Kidney capillary endothelial cell (primary cell): ENCODE measurements around the gene GTF3A.
A peak's percentile ranks its signal among the peaks of the same experiment; 100 is the strongest.

Experiments used
- DNase-seq: peaks from one replicate; pipeline ENCODE4 v3.0.0-alpha.2; 2018; ENCODE audit warnings: low spot score

The GTF3A gene

DNA sequence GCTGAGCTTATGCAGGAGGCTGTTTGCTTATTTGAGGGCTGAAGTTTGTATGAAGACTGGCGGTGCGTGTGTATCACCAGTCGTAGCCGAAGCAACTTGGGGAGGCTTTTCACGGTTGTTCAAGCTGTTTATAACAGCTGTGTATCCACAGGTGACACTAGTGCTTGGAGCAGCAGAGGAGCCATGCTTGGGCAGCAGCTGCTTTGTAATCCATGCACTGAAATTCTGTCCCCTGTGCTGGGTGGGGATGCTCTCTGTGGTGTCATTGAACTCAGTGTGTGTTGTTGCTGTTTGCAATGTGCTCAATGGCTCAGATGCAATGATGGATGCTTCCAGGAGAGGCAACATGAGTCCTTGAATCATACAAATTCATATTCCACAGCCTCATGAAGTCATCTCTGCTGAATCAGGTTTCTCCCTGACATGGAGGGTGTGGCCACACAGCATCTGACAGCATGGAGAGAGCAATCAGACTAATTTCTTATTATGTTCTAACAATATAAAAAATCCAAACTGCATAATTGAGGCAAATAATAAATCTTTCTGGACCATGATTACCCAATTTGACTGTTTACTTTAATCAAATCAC is 18.8 kb upstream of the GTF3A start:
- DNase-seq = no peak

DNA sequence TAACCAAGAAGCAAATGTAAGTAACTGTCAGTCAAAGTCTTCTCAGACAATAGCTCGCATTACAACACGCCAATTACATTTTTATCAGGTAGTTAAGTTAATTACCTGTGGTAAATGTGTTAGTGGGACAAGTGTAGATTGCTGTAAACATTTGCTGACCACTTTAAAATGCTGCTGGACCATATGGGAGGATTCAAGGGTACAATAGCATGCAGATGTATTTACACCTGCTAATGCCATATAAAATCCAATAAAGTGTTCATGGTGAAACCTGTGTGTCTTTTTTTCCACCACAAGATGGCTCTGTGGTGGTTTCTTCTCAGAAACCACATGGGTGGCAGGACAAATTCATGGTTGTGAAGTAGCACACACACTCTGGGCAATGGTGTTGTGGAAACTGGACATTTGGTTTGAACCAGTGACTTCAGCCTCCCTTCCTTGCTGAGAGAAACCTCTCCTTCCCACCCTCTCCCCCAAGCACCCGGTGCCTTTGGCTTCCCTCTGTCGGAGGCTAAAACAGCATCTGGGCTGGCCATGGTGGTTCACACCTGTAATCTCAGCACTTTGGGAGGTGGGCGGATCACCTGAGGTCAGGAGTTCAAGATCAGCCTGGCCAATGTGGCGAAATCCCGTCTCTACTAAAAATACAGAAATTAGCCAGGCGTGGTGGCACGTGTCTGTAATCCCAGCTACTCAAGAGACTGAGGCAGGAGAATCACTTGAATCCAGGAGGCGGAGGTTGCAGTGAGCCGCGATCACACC is 18.1 kb upstream of the GTF3A start:
- peak; percentile 32 for DNase-seq

DNA sequence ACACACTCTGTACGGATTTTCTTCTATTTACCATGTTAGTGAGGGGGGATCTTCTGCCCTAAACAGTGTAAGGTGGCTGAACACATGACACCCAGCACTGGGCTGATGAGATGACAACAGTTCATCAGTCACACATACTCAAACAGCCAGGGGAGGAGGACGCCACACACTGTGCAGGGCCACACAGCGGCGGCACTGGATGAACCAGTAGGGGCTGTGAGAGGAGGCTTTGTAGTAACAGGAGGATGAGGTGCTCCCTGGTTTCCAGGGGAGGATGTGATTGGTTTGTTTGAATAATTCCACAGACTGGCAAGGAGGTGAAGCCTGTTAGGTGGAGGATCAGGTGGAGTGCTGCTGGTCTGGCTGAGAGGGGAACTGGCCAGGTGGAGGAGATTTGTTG is 16.3 kb upstream of the GTF3A start:
- no peak for DNase-seq

DNA sequence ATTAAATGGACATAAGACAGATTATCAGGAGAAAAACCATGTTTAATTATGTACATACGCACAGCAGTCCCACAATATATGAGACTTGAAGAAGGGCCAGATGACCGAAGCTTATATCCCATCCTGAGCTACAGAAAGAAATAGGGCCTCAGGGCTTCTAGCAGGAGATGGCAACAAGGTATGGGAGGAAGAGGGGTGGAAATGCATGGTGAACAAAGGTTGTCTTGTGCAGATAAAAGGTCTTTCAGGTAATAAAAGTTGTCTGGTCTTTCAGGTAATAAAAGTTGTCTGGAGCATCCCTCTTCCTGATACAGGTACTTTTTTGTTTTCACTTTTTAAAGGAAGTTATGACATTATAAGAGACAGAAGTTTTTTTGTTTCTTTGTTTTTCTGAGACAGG is 15.4 kb upstream of the GTF3A start:
- no peak for DNase-seq

DNA sequence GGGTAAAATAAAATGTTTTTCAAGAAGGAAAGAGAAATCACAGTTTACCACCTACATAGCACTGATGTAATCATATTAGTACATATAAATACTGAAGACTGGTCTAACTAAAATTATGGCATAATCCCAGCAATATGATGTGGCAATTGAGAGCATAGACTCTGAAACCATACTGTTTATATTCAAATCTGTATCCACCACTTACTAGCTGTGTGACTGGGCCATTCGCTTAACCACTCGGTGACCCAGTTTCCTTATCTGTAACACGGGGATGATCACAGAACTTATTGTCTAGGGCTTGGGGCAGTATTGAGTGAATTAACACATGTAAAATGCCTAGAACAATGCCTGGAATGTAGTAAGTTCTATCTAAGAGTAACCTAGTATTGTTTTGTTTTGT is 13.1 kb upstream of the GTF3A start:
- DNase-seq = no peak

DNA sequence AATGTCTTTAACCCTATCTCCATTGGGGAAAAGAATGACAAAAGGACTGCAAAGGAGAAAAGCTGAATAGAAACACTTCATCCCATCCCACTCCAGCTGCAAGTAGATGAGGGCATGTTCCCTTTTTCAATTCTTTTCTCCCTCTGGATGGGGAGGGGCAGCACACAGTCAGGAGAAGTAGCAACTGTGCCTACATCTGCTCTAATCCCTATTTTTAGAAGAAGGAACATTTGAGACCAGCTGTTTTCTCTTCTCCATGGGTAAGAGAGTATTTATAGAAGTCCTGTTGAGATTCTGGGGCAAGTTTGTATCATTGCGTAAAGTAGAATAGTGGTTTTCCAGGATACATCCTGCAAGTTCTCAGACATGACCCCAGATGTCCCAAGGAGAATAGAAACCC is 9.3 kb upstream of the GTF3A start:
- no peak for DNase-seq

DNA sequence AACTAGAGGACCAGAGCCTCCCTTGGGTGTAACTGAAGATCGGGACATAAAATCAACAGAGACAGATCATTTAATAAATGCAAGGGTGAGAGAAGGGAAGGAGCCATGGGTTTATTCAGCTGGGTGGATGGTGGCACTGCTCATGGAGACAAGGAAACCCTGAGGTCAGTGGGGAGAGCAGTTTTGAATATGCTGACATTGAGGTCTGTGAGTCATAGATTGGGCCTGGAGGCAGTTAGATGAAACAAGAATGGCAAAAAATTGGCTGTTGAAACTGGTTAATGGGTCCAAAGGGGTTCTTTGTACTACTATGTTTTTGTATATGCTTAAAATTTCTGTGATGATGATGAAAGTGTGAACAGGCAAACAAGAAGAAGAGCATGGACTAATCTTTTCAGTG is 5.1 kb upstream of the GTF3A start:
- no peak for DNase-seq

DNA sequence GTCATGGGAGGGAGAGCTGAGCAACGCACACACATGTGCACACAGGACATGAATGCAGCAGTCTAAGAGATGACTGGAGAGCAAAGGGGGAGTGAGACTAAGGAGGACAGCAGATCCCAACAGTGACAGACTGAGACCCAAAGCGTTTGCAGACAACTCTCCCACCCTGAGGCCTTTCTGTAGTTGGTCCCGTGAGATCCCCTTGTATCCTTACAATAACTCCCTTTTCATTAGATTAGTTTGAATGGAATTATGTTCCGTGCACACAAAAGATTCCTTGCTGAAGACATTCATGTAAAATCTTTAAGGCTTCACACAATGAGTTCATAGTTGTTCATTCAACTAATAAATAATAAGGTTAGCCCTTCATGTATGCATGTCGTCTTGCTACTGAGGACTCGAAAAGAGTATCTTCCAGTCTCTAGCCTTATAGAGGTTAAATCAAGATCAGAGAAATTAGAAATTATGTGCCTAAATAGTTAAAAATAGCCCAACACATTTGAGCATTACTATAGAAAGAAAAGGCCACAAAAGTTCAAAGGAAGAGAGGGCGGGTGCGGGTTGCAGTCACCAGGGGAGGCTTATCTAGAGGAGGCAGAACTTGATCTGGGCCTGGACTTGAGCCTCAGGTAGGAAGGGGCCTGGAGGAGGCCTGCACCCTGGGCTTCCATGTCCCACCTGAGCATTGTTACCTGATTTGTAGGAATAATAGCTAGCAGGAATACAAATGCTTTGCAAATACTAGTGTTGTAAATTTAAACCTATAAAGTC is 3.1 kb upstream of the GTF3A start:
- DNase-seq = no peak

DNA sequence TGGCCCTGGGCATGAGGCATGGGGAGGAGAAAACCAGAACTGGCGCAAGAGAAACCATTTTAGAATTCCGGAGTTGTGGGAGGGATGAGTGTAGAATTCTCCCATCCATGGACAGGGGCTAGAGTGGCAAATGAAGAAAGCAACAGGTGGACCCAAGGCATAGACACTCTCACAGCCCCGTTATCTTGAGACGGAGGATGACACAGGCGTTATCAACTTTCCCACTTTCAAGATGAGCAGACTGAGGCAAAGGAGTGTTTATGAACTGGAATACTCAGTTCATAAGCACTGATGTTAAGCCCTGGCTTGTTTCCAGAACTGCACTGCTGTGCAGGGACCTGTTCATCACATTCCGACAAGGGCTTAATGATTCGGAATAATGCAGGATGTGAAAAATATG is 1.1 kb upstream of the GTF3A start:
- no peak for DNase-seq

DNA sequence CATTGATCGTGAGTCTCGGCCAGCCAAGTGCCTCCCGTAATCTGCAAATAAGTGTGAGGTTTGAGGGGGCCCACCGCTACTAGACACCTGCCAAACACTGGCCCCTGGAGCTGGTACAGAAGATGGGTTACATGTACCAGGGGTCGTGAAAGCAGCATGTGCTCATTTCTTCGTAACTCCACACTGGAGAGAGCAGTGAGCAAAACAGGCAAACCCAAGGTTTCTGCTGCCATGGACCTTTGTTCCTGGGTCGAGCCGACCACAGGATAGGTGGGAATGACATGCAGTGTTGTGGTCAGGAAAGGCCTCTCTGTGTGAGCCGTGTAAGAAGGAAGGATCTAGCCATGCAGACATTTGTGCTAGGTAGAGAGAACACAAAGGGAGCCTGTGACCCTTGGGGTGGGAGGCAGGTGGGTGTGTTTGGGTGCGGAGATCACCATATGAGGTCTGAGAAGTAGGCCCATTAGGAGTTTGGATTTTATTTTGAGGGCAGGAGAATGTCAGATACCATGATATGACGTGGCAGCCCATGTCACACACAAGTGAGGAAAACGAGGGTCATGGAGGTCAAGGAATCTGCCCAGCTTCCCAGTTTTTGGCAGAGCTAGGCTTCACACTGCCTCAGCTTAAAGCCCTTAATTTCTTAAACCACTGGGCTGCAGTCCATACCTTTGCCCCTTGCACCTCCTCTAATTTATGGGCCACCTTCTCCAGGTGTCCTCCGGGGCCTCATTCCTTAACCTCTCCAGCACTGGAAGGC is 919 bp downstream of the GTF3A start:
- no peak for DNase-seq

DNA sequence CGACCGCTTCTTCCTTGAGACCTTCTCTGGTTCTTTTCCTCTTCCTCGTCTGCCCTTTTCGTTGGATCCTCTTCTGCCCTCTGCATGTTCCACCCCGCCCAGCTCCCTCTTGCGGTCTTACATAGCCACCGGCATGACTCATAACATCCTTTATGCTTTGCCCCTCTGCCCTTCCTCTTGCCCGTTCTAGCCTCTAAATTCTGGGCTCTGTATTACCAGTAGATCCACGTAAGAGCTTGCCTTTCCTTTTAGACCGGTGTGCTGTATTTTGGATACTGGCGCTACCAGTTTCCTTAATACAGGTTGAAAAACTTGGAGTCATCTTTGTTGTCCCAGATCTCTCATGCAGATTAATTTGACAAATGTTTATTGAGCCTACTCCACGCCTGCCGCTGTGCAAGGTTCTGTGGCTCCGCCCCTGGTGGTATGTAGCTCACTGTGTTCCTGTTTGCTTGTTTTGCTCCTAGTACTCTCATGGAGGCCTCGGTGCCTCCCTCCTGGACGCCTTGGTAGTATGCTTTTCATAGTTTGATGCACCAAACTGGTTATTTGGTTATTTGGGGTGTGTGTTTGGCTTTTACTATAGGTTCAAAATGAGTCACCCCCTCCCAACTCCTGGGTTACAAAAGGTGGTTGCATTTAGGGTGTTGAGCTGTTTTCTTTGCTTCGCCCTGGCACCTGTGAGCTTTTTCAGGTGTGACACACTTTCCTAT is 1.7 kb downstream of the GTF3A start:
- peak; percentile 61 for DNase-seq

DNA sequence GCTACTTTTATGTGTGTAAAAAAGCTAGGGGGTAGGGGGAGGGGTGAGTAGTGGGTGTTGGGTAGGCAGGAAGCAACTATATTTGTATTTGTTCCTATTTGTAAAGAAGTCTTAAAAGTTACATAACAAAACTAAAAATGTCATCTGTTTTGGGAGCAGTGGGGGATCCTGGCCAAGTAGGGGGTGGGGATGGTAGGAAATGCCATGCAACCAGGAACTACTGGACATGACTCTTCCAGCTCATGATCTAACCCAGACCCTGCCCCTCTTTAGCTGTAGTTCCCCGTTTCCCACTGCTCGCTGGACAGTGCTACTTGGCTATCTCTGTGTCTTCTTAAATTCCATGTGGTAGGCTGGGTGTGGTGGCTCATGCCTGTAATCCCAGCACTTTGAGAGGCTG is 3.2 kb downstream of the GTF3A start:
- no peak for DNase-seq

DNA sequence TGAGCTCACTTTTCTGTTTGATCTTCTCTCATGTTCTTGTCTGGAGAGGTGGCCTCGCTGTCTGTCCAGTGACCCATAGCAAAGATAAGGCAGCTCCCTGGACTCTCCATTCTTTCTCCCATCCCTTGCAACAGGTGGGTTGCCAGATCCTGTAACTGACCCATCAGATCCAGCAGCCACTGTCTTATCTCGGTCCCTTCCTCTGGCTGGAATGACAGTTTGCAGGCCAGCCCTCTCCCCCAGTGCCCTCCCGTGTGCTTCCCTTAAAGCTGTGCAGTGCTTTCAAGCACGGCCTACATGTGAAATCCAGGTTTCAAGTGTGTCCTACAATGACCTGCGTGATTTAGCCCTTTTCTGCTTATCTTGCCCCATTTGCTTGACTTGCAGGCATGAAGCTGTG is 3.7 kb downstream of the GTF3A start:
- DNase-seq = no peak

DNA sequence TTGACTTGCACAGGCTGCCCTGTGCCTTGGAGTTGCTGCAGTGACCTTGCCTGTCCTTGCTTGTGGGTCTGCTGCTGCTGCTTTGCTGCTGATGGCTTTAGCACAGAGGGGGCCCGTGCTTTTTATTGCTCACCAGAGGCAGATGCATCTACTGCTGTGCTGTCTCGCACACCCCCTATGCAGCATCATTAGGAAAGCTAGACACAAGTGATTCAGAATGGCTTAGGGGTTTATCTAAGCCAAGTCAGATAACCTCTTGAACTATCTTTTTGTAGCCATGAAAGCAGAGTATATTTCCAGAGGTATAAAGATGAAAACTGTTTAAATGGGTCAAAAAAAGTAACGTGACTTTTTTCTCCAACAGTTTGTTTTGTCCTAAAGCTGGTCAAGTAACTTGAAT is 7.8 kb downstream of the GTF3A start:
- no peak for DNase-seq

DNA sequence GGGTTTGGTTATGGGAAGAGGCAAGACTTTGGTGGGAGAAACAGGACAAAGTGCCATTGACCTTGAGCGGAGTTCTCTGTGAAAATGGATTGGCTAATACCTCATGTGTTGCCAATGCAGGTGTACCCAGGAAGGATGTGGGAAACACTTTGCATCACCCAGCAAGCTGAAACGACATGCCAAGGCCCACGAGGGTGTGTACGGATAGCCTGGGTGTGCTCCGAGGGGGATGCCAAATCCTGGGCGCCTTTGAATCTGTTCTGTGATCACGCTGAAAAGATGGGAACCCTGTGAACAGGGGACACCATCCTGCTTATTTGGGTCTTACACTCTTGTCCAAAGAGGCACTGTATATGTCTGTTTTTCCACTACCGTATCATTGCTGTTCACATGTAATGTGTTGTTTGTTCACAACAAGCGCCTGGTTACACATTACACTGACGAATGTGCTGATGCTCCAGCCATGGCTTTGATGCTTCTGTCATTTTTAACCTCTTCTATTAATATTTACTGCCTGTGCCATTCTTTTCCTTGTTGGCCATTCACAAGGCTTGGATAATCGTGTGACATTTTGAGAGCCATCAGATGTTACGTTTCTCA is 8.3 kb downstream of the GTF3A start:
- DNase-seq = no peak

DNA sequence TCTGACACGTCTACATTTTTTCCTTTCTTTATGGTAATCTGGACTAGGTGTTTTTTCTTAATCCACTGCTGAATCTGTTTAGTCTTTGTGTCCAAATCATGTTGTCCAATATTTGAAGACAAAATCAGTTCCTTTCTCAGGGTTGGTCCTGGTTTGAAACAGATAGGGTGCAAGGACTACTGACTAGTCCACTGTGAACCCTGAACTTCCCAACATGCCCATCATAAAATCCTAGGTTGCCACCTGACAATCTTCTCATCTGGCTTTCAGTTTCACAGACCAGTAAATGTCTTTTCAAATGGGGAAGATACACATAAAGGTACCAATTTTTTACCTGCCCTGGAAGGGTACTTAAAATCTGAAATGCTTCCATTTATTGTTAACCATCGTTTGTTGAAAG is 12.7 kb downstream of the GTF3A start:
- no peak for DNase-seq

DNA sequence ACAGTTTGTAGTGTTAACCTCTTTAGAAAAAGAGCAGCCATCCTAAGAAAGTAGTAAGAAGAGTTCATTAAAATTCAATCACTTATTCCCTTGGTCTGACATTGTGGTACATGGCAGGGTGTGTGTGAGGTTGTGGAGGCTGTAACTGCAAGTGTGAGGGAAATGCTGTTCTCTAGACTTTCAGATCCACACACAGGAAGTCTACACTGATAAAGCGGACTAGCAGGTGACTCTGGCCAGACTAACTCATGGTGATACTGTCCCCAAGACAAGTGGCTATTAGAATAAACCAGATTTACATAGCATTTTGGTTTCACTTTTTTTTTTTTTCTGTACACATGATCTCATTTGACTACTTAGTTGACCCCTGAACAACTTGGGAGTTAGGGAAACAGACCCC is 16.0 kb downstream of the GTF3A start:
- DNase-seq = no peak

DNA sequence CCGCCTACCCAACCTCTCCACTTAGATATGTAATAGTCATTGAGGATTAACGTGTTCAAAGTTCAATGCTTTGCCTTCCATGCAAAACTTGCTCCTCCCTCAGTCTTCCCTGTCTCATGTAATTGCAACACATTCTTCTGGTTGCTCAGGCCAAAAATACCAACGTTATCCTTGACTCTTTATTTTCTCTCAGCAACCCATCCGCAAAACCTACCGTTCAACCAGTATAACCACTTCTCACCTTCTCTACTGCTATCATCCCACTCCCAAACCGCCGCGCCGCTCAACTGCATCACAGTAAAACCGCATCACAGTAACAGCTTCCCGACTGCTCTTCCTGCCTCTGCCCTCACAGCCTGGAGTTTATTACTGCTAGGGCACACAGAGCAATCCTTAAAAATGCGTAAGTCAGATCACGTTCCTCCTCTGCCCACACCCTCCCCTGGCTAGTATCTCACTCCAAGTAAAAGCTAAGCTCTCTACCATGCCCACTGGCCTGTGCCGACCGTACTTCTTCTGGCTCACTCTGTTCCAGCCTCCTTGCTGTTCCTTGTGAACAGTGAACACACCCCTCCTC is 17.7 kb downstream of the GTF3A start:
- DNase-seq = no peak

DNA sequence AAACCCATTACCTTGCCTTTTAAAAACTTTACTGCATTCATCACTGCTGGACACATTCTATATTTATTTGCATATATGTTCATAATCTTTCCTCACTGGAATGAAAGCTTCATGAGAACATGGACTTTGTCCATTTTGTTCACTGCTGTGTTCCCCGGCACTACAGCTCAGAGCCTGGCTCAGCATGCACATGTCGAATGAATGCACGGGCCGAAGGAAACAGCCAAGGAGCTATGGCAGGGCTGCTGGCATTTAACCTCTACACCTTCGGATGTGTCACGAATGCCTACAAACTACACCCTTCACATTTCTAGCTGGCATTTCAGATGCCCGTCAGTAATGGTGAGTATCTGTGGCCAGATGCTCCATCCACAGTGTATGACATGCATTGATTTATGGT is 18.4 kb downstream of the GTF3A start:
- no peak for DNase-seq

DNA sequence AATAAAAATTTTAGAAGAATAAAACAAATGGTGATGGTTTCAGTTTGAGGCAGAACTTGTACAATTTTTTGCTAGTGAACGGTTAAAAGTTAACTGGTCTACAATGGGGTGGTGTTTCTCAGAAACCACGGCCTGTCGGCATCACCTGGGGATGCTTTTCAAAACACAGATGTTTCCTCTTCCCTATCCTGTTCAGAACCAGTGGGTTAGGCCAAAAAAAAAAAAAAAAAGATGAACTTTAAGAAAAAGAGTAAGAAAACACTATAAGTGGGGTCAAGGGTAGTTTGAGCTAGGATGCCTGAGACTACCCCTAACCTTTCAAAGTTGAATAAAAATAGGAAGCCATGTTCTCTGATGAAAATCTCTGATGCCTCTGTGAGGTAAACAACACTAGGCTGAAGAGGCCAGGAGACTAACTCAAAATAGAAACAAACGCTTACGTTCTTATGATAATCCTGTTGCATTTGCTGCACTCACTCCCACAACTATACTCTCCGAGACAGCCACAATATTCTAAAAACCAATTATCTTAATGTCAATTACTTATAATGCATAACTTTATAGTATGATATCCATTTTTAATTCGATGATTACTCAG is 22.7 kb downstream of the GTF3A start:
- DNase-seq = no peak

DNA sequence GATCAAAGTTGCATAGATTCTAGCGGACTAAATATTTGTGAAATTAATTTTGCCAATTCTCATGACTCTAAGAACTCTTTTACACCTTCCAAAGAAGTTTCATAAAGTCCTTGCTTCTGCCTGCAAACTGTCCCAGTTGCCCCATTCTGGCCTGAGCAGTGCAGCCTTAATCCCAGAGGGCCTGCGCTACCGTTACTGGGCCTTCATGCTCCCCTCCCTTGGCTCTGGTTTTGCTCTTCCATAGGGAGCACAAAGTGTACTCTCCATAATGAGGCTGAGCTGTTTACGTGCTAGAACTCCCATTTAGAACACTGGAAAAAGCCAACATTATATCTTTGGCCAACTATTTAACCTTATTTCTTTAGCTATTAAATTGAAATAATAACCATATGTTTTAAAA is 23.9 kb downstream of the GTF3A start:
- no peak for DNase-seq
